ENCODE data around the gene TMEM256. TPM values are rescaled to one million over a fixed set of nuclear protein-coding genes. Genes with fewer than 3 reads are reported as not detected.

The TMEM256 gene
- total RNA-seq, 3 donors from 2014 or later (not counting 1 experiment from before 2014, with no cell fraction given), result 31.8 to 35.9 (median 34.2) TPM

DNA sequence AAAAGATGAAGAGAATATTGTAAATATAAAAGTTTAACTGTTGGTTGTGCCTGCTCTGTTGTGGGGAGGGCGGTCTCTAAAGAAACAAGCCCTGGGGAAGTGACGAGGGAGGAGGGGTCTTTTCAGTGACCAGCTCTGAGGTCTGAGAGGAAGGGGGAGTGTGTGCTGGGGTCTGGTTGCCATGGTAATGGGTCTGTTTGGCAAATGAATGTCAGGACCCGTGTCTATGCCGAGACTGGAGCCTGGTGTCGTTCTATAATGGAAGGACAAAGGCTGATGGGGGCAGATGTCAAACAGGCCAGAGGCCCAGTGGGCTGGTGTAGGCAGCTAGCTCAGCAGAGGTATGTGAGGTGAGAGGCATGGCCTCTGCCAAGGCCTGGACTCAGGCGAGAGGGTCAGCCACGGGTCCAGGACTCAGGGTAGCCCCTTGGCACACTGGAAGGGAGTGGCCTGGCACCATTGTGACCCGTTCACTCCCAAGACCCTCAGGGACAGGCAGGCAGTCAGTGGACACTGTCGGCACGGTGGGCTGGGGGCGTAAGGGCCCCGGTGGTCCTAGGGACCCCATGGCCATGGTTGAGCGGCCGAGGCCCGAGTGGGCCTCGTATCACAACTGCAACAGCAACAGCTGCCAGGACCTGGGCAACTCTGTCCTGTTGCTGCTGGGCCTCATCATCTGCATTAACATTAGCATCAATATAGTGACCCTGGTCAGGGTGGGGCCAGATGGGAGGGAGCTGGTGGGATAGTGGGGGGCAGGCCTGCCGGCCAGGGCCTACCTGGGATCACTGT lies 16.1 kb upstream of the TMEM256 start, which contains the start of gene SPEM1:
Gene SPEM1 (plus strand): TSS at position 506 of the 792 bp plus-strand sequence. CDS start 61 bp downstream, at position 567.
- no peak for DNase-seq
- 88% methylated on average over 17 of the region's 17 CpGs for WGBS (ENCODE audit: insufficient coverage)
- H3K4me3 ChIP-seq (ENCODE audit: low read length), result no peak within 1 kb of the TSS
- Mint-ChIP-seq H3K27ac (no peak within 1 kb of the TSS), H3K27me3 (ENCODE audit: low read depth in 2 of 2) (no peaks in the 10 kb centered on the region), H3K4me3 (no peak within 1 kb of the TSS), H3K9me3 (no peaks in the 10 kb centered on the region), H3K36me3 (no peaks in the 10 kb centered on the region), H3K4me1 (no peaks in the 10 kb centered on the region)
- no peaks in the 10 kb centered on the region for H3K9me3 ChIP-seq (ENCODE audit: control insufficient read depth, insufficient read depth, low read length)
- H3K36me3 ChIP-seq (ENCODE audit: control insufficient read depth, insufficient read depth, low read length), result no peaks in the 10 kb centered on the region
- intact Hi-C loops (cut with micrococcal nuclease), result no loop called here
- H3K4me1 ChIP-seq (ENCODE audit: control insufficient read depth, insufficient read depth, low read length), result no peaks in the 10 kb centered on the region
- H3K27ac ChIP-seq (ENCODE audit: low read length), result no peak within 1 kb of the TSS
- H3K27me3 ChIP-seq (ENCODE audit: control insufficient read depth, insufficient read depth, low read length), result no peaks in the 10 kb centered on the region
- no peak for ATAC-seq
- TF ChIP-seq, protein P1, sequence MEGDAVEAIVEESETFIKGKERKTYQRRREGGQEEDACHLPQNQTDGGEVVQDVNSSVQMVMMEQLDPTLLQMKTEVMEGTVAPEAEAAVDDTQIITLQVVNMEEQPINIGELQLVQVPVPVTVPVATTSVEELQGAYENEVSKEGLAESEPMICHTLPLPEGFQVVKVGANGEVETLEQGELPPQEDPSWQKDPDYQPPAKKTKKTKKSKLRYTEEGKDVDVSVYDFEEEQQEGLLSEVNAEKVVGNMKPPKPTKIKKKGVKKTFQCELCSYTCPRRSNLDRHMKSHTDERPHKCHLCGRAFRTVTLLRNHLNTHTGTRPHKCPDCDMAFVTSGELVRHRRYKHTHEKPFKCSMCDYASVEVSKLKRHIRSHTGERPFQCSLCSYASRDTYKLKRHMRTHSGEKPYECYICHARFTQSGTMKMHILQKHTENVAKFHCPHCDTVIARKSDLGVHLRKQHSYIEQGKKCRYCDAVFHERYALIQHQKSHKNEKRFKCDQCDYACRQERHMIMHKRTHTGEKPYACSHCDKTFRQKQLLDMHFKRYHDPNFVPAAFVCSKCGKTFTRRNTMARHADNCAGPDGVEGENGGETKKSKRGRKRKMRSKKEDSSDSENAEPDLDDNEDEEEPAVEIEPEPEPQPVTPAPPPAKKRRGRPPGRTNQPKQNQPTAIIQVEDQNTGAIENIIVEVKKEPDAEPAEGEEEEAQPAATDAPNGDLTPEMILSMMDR (IDR thresholded peaks at IDR 0.05), result no peak

GRCh38 chr17:7418472-7419152 lies 14.7 kb upstream of the TMEM256 start:
- no peak overlapping the region for H3K27ac Mint-ChIP-seq
- no peaks in the 10 kb centered on the region for H3K27me3 Mint-ChIP-seq (ENCODE audit: low read depth in 2 of 2)
- Histone ChIP-seq H3K9me3 (ENCODE audit: control insufficient read depth, insufficient read depth, low read length) (no peaks in the 10 kb centered on the region), H3K4me3 (ENCODE audit: low read length) (no peak overlapping the region), H3K27me3 (ENCODE audit: control insufficient read depth, insufficient read depth, low read length) (no peaks in the 10 kb centered on the region), H3K36me3 (ENCODE audit: control insufficient read depth, insufficient read depth, low read length) (no peaks in the 10 kb centered on the region), H3K4me1 (ENCODE audit: control insufficient read depth, insufficient read depth, low read length) (no peaks in the 10 kb centered on the region), H3K27ac (ENCODE audit: low read length) (no peak overlapping the region)
- no peaks in the 10 kb centered on the region for H3K4me1 Mint-ChIP-seq
- intact Hi-C loops (cut with micrococcal nuclease), result no loop called here
- 81% methylated on average over 17 of the region's 18 CpGs for whole genome bisulfite sequencing (ENCODE audit: insufficient coverage)
- no peaks in the 10 kb centered on the region for H3K36me3 Mint-ChIP-seq
- ATAC-seq, result no peak
- H3K9me3 Mint-ChIP-seq, result no peaks in the 10 kb centered on the region
- TF ChIP-seq, protein P1 (IDR thresholded peaks at IDR 0.05), result no peak
- H3K4me3 Mint-ChIP-seq, result no peak overlapping the region
- DNase-seq, result no peak

- Histone ChIP-seq H3K4me1 (ENCODE audit: control insufficient read depth, insufficient read depth, low read length) (no peaks in the 10 kb centered on the region), H3K4me3 (ENCODE audit: low read length) (no peak overlapping the region), H3K27me3 (ENCODE audit: control insufficient read depth, insufficient read depth, low read length) (no peaks in the 10 kb centered on the region), H3K36me3 (ENCODE audit: control insufficient read depth, insufficient read depth, low read length) (no peaks in the 10 kb centered on the region), H3K9me3 (ENCODE audit: control insufficient read depth, insufficient read depth, low read length) (no peaks in the 10 kb centered on the region), H3K27ac (ENCODE audit: low read length) (no peak overlapping the region)
- Mint-ChIP-seq H3K27ac (no peak overlapping the region), H3K27me3 (ENCODE audit: low read depth in 2 of 2) (no peaks in the 10 kb centered on the region), H3K4me1 (no peaks in the 10 kb centered on the region), H3K4me3 (no peak overlapping the region), H3K9me3 (no peaks in the 10 kb centered on the region), H3K36me3 (no peaks in the 10 kb centered on the region)
- ATAC-seq (no peak), DNase-seq (no peak)
- intact Hi-C loops (cut with micrococcal nuclease), result no loop called here
- TF ChIP-seq, protein P1 (IDR thresholded peaks at IDR 0.05), result no peak
- 97% methylated on average over 53 of the region's 54 CpGs for WGBS (ENCODE audit: insufficient coverage)
Measured at GRCh38 chr17:7417056-7417655, 13.3 kb upstream of the TMEM256 start.

All from natural killer cell (primary cell).